GM06990 (cell line): ENCODE data around the gene KLF16.

Experiments
- DNase-seq: peaks from one replicate; pipeline ENCODE4 v3.0.0-alpha.2; 2011; ENCODE audit not compliant: insufficient read length; ENCODE audit errors: extremely low read depth
- H3K27me3 ChIP-seq: replicated peaks from 2 replicates; pipeline ENCODE4 v1.6.0; 2011; ENCODE audit warnings: low read length; ENCODE audit not compliant: control insufficient read depth, insufficient read depth
- H3K36me3 ChIP-seq: 2 replicates; pipeline ENCODE4 v1.5.1; 2011; ENCODE audit warnings: low read length; ENCODE audit not compliant: control insufficient read depth, insufficient read depth
- H3K4me3 ChIP-seq: replicated peaks from 2 replicates; pipeline ENCODE4 v1.5.1; 2011; ENCODE audit warnings: low read depth, mild to moderate bottlenecking, control low read depth, low read length
- TF ChIP-seq, protein P1 (sequence below): IDR thresholded peaks from 2 replicates; pipeline ENCODE4 v1.5.1; 2011; ENCODE audit warnings: low read length, control low read depth, mild to moderate bottlenecking, inconsistent platforms; ENCODE audit not compliant: insufficient read depth, poor library complexity, severe bottlenecking

The KLF16 gene

GRCh38 chr19:1804858-1805257, 58.5 kb downstream of the KLF16 start:
- Histone ChIP-seq H3K4me3 (no peak overlapping the region), H3K36me3 (no peaks in the 10 kb centered on the region), H3K27me3 (no peaks in the 10 kb centered on the region)
- no peak for DNase-seq
- TF ChIP-seq, protein P1, sequence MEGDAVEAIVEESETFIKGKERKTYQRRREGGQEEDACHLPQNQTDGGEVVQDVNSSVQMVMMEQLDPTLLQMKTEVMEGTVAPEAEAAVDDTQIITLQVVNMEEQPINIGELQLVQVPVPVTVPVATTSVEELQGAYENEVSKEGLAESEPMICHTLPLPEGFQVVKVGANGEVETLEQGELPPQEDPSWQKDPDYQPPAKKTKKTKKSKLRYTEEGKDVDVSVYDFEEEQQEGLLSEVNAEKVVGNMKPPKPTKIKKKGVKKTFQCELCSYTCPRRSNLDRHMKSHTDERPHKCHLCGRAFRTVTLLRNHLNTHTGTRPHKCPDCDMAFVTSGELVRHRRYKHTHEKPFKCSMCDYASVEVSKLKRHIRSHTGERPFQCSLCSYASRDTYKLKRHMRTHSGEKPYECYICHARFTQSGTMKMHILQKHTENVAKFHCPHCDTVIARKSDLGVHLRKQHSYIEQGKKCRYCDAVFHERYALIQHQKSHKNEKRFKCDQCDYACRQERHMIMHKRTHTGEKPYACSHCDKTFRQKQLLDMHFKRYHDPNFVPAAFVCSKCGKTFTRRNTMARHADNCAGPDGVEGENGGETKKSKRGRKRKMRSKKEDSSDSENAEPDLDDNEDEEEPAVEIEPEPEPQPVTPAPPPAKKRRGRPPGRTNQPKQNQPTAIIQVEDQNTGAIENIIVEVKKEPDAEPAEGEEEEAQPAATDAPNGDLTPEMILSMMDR = no peak
